HG03064 (cell line): ENCODE data around the gene TYRO3.

Source experiments
- ATAC-seq: cut with Tn5 transposase; IDR thresholded peaks from one replicate; pipeline ENCODE4 v1.9.1; 2021; ENCODE audit warnings: low read depth; ENCODE audit not compliant: unreplicated experiment

TYRO3 gene

GRCh38 chr15:41599061-41599460 is 40.0 kb downstream of the TYRO3 start:
- no peak for ATAC-seq

GRCh38 chr15:41603411-41603935 is 44.5 kb downstream of the TYRO3 start:
- ATAC-seq, result no peak

- no peak for ATAC-seq
Observed at GRCh38 chr15:41603941-41604911, 45.2 kb downstream of the TYRO3 start.

GRCh38 chr15:41605566-41605965 is 46.6 kb downstream of the TYRO3 start:
- ATAC-seq, result no peak

- no peak for ATAC-seq
Observed at GRCh38 chr15:41606997-41607396, 48.0 kb downstream of the TYRO3 start.

- ATAC-seq, result no peak
Observed at GRCh38 chr15:41609123-41609522, 50.1 kb downstream of the TYRO3 start.

- no peak for ATAC-seq
Observed at GRCh38 chr15:41610048-41610447, 51.0 kb downstream of the TYRO3 start.

GRCh38 chr15:41620536-41621199 is 61.7 kb downstream of the TYRO3 start:
- no peak for ATAC-seq

- ATAC-seq, result no peak
Observed at GRCh38 chr15:41621200-41622193, 62.5 kb downstream of the TYRO3 start.

GRCh38 chr15:41622901-41623300 is 63.9 kb downstream of the TYRO3 start:
- no peak for ATAC-seq

- ATAC-seq, result no peak
Observed at GRCh38 chr15:41627203-41627602, 68.2 kb downstream of the TYRO3 start.

GRCh38 chr15:41629463-41629862 is 70.5 kb downstream of the TYRO3 start:
- no peak for ATAC-seq

- ATAC-seq, result no peak
Observed at GRCh38 chr15:41629883-41630282, 70.9 kb downstream of the TYRO3 start.

GRCh38 chr15:41630616-41631217 is 71.7 kb downstream of the TYRO3 start:
- ATAC-seq, result no peak

- ATAC-seq, result no peak
Observed at GRCh38 chr15:41631880-41632470, 73.0 kb downstream of the TYRO3 start.
